Gastrocnemius medialis (tissue), 4 donors: ENCODE results near the gene FAM118A.

Experiments used
- POLR2A ChIP-seq, 2 donors: fragments of 450-650 bp; IDR thresholded peaks; one replicate each; pipeline ENCODE4 v1.6.1; 2017; ENCODE audit warnings: antibody characterized with exemption in 2 of 2, mild to moderate bottlenecking in 2 of 2, moderate library complexity in 2 of 2
- TF ChIP-seq, protein P1 (sequence below), 5 experiments: fragments of 450-650 bp in 3 of 5; fragments of 200-600 bp in 2 of 5; sonication (generic) in 2 of 5; IDR thresholded peaks in 4 of 5; conservative IDR thresholded peaks in 1 of 5; 1 replicate in 4 of 5; 2 replicates in 1 of 5; pipeline ENCODE4 v1.5.1; 2016 to 2019; ENCODE audit warnings: antibody characterized with exemption in 5 of 5, mild to moderate bottlenecking in 3 of 5, moderate library complexity in 3 of 5

DNA sequence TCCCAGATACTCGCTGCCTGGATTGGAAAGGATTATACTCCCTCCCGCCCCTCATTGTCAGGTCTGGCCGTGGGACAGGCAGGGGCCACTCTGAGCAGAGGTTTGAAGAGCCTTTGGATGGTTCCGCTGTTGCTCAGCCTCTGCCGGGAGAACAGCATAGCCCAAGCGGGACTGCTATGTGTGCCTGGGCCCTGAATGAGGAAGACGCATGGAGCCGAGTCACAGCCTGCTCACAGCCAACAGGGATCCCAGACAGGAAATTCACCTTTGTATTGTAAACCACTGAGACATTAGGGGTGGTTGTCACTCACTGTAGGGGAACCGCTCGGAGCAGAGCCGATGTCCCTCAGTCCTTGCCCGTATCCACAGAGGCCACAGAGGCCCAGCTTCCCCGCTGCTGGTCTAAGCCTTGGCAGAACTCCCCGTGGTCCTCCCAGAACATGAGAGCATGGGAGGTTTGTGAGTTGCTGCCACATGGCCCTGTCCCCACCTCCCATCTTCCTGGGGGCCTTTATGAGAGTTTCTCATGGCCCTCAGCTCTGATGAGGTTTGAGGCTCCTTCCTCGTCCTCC, 10.7 kb upstream of the FAM118A start:
- TF ChIP-seq, protein P1, sequence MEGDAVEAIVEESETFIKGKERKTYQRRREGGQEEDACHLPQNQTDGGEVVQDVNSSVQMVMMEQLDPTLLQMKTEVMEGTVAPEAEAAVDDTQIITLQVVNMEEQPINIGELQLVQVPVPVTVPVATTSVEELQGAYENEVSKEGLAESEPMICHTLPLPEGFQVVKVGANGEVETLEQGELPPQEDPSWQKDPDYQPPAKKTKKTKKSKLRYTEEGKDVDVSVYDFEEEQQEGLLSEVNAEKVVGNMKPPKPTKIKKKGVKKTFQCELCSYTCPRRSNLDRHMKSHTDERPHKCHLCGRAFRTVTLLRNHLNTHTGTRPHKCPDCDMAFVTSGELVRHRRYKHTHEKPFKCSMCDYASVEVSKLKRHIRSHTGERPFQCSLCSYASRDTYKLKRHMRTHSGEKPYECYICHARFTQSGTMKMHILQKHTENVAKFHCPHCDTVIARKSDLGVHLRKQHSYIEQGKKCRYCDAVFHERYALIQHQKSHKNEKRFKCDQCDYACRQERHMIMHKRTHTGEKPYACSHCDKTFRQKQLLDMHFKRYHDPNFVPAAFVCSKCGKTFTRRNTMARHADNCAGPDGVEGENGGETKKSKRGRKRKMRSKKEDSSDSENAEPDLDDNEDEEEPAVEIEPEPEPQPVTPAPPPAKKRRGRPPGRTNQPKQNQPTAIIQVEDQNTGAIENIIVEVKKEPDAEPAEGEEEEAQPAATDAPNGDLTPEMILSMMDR (IDR thresholded peaks at IDR 0.05 in 4 of 5, conservative IDR thresholded peaks at IDR 0.05 in 1 of 5), result no peak
- no peak for TF ChIP-seq POLR2A (IDR thresholded peaks at IDR 0.05)
